Ecto neural progenitor cell (in vitro differentiated cells): ENCODE measurements around the gene TMCO4.

ENCODE experiments used
- DNase-seq: peaks from one replicate; pipeline ENCODE4 v3.0.0-alpha.2; 2018; ENCODE audit warnings: low spot score

The TMCO4 gene

GRCh38 chr1:19715334-19716203, 84.1 kb downstream of the TMCO4 start:
- DNase-seq: peak; percentile 96

- no peak for DNase-seq
Measured at GRCh38 chr1:19712928-19713327, 86.8 kb downstream of the TMCO4 start.

GRCh38 chr1:19710825-19711611, 88.7 kb downstream of the TMCO4 start:
- DNase-seq: no peak

DNA sequence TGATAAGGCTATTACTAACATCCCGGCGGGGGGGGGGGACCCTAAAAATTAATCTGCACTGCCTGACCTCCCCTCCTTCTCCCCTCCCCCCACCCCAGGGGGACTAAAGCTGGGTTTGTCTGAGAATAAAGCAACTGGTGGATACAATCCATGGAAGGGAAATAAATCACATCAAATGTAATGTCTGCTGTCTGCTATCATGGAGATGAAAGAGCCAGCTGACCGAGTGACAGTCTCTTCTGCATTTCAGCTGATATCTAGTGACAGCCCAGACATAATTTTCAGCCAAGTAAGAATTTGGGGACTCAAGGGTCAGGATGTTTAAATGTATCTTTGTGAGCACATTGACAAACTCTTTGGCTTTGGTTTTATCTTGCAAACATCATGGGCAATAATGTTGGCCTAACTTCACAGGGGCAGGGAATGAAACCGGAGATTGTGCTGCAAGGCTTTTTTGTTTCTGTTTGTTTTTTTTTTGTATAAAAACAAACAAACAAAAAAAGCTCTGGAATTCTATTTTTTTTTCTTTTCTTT, 90.4 kb downstream of the TMCO4 start:
- DNase-seq: no peak

DNA sequence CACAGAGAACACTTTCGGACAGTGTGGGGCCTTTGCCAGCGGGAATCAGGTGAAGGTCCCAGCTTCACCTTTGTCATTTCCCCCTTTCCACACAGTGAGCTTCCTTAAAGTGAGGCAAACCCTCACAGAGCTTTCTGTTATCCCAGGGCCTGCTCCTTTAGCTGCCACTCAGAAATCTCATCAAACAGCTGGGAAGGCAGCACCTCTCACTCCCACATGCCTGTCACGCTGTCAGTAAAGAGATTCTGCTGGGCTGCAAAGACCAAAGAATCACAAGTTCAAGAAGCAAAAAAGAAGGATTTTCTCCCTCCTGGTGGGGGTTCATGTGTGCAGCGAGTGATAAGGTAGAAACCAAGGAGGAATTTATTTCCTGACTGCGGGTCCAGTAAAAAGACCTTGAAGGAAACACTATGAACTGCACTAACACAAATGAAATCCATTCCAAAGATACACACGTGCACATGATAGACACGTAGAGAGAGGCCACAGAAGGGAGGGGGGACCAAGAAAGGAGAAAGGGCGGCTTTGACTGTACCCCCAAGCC, 91.1 kb downstream of the TMCO4 start:
- DNase-seq: no peak

DNA sequence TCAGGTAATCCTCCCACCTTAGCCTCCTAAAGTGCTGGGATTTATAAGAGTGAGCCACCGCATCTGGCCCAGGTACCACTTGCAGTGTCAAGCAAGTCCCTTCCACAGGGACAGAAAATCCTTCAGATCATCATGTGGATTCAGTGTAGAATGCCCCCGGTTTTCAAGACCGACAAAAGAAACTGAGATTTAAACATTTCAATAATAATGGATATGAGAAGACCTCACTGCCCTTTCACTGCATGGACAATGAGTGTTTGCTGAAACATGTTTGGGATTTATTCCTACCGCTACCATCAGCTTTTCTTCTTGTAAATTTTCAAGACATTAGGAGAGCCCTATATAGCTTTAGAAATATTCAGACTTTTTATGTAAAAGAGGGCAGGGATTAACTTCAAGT, 93.6 kb downstream of the TMCO4 start:
- no peak for DNase-seq

DNA sequence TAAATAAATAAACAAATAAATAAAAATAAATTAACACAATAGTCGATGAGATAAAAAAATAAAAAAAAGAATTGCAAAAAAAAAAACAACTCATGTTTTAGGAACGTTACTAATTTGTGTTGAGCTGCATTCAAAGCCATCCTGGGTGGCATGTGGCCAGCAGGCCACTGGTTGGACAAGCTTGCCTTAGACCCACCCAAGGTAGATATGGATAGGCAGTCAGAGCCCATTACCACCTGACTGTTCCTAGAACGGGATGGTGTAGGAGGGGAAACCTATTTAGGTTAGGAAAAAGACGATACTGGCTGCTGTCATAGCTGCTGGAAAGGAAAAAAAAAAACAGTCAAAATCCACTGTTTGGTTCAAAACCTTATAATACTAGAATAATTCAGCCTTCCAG, 94.3 kb downstream of the TMCO4 start:
- DNase-seq: no peak

DNA sequence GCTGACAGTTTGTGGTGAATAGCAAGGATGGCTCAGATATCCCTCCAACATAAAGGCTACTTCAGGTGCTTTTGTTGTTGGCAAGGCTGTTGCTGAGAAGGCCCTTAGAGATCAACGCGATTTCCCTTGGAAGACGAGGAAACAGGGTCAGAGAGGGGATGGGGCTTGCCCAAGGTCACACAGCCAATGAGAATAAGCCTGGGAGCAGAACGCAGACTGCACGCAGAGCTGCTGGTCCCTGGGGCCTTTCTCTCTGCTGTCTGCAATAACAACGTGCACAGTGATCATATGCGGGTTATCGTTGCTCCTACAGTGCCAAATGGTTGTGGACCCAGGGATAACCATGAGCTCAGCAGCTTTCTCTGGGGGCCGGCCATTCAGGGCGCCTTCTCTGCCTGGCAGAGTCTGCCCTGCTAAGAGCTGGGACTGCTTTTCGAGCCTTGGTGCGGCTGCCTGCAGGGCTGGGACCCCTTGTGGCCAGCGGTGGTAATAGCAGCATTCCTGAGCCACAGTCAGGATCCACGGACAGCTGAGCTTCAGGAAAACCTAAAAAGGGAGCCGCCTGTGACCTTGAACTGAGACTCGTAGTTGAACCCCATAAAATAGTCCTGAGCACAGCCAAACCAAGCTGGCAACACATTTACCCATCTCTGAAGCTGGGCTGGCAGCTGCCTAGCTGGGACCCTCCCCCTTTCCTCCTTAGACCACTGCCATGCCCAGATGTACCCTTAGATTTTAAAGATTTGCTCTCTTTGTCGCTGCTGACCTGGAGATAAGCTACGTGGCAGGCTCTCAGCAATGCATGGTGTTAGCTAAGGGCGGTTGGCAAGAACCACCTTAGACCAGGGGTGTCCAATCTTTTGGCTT, 95.2 kb downstream of the TMCO4 start:
- DNase-seq: peak; percentile 85

DNA sequence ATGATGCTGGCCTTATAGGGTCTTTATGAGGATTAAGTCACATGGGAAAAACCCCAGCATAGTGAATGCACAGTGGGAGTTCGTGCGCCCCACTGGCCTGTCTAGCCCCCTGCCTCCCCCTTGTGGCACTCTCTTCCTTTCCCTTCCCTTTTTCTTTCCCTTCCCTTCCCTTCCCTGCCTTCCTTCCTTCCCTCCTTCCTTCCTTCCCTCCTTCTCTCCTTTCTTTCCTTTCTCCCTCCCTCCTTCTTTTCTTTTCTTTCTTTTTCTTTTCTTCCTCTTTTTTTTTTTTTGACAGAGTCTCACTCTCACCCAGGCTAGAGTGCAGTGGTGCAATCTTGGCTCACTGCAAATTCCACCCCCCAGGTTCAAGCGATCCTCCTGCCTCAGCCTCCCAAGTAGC, 96.4 kb downstream of the TMCO4 start:
- no peak for DNase-seq

DNA sequence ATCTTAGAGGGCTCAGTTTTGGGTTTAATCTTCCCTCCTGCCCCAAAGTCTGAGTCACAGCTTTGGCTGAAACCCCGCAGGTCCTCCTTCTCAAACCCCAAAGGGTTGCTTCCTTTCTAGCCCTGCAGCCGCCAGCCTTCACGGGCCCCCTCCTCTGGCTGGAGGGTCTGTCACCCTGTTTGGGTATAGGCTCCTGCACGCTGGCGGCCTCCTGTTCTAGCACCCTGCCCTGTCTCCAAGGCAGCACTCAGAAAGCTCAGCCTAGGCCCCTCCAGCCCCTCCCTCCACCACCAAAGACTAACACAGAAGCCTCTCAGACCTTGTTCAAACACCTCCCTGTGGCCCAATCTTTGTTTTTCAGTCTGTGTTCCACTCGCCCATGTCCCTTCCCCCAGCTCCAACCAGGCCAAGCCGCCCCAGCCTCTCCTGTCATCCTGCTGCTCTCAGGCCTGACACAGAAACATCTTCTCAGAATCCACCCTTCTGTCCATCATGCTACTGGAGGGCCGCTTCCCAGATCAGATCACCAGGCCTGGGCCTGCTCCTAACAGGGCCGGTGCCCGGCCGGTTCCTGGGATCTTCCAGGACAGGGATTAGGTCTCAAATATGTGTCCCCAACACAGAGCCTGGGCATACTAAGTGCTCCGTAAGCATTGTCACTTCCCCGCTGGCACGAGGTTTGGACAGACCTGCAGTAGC, 99.5 kb downstream of the TMCO4 start:
- no peak for DNase-seq

DNA sequence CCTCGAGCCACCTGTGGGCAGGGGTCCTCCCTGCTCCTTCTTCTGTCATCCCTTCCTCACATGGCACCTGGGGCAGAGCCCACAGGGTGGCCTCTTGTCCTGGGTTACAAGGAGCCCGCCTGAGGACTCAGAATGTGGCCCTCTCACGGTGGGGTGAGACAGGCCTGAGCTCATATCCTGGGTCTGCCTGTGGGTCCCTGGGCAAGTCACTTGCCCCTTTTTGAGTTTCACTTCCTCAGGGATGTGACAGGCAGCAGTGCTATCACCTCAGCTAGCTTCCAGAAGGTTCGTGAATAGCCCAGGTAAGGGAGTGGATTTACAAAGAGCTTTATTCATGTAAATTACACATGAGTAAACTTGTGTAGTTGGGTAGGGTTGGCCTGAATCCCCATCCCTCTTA, 101.5 kb downstream of the TMCO4 start:
- no peak for DNase-seq

DNA sequence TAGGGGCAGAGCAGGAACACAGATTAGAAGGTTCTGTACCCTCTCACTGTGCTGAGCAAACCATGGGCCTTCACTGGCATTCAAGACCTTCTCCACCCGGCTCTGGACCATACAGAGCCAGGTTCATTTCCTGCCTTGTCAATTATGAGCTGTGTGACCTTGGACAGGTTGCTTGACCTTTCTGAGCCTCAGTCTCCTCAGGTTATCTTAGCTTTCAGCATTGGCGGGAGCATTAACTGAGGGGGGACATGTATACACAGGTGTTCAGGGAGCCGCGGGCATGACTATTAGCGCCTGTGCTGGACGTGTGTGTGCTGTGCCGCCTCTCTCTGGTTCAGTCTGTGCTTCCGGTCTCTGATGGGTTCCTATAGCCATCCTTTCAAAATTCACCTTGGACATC, 102.9 kb downstream of the TMCO4 start:
- no peak for DNase-seq

DNA sequence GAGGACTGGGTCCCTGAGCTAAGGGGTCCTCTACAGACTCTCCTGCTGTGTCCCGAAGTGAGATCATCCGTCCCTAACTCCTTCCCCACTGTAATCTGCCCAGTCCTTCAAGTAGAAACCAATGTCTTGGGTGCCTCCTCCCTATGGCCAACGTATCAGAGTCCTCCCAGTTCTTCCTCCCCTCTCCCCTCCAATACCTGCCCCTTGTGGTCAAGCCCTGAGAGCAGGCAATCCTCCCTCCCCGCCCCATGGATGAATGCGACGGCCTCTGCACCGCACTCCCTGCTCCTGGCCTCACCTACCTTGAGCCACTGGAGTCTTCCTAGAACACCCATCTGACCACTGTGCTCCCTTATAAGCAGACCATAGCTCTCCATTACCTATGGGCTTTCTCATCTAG, 103.9 kb downstream of the TMCO4 start:
- no peak for DNase-seq

GRCh38 chr1:19694298-19694697, 105.4 kb downstream of the TMCO4 start:
- no peak for DNase-seq

- DNase-seq: no peak
Measured at GRCh38 chr1:19690342-19690741, 109.4 kb downstream of the TMCO4 start.

DNA sequence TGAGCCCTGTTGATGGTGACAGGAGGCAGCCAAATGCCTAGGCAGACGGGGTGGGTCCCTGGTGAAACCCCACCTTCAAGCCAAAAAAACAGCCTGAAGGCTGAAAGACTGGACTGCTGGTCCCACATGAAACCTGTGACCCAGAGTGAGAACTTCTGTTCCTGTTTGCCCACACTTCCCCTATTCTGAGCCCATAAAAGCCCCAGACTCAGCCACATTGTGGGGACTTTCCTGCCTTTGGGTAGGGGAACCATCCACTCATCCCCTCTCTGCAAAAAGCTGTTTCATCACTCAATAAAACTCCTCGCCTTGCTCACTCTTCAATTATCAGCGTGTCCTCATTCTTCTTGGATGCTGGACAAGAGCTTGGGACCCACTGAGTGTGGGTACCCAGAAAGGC, 109.9 kb downstream of the TMCO4 start:
- no peak for DNase-seq

GRCh38 chr1:19689085-19689757, 110.5 kb downstream of the TMCO4 start:
- no peak for DNase-seq

GRCh38 chr1:19688041-19688842, 111.5 kb downstream of the TMCO4 start:
- no peak for DNase-seq

DNA sequence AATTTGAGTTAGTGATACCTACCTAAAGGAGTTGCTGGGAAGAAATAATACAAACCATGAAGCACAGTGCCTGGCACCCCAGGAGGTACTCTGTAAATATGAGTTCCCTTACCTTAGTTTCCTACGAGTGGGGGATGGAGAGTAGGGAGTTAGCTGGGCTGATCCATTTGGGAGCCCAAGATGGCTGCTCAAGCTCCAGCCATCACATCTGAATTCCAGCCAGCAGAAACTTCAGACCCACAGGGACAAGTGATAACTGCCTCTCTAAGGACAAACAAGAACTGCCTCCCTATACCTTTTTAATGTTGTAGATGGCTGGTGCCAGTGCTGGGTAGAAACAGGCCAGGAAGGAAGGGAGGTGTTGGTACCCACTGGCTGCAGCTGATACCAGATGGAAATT, 112.3 kb downstream of the TMCO4 start:
- DNase-seq: no peak

DNA sequence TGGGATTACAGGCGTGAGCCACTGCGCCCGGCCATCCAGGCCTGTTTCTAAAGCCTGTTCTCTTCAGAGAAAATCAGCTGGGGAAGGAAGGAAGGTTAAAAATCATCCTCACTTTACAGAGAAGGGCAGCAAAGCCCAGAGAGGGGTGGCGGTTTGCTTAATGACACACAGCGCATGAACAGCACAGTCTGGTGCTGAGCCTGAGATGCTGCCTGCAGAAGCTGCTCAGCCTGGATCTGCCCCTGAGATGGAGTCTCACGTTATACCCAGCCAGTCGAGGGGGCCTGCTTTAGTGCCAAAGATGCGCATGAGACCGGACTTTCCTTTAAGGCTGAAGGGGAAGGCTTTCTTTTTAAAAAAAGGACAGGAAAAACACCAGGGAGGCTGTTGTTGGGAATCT, 113.7 kb downstream of the TMCO4 start:
- DNase-seq: no peak
